ENCODE measurements around the gene CEACAM20.
"Not testable (repeated sequence)": the region's sequence is repeated elsewhere in the genome, so short reads cannot be mapped to it uniquely, and the experiment has no call there.

CEACAM20 gene

DNA sequence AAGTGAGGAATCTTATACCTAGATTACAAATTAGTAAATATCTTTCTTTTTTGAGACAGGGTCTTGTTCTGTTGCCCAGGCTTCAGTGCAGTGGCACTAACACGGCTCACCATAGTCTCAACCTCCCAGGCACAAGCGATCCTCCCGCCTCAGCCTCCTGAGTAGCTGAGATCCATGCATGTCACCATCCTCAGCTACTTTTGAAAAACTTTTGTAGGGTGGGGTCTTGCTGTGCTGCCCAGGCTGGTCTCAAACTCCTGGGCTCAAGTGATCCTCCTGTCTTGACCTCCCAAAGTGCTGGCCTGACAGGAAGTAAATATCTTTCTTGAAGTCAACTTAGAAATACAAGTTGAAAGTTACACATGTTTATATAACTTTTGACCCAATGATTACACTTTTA, 20.0 kb upstream of the CEACAM20 start:
- no peak for DNase-seq (ENCODE audit: low read depth in 2 of 2)

GRCh38 chr19:44548736-44549135, 19.3 kb upstream of the CEACAM20 start:
- DNase-seq (ENCODE audit: low read depth in 2 of 2) = no peak

- DNase-seq (ENCODE audit: low read depth in 2 of 2) = no peak
These were observed 14.6 kb upstream of the CEACAM20 start for GRCh38 chr19:44544031-44544430.

GRCh38 chr19:44542671-44543070, 13.2 kb upstream of the CEACAM20 start:
- no peak for DNase-seq (ENCODE audit: low read depth in 2 of 2)

- DNase-seq (ENCODE audit: low read depth in 2 of 2) = no peak
These were observed 11.3 kb upstream of the CEACAM20 start for GRCh38 chr19:44540736-44541135.

- no peak for DNase-seq (ENCODE audit: low read depth in 2 of 2)
These were observed 10.5 kb upstream of the CEACAM20 start for GRCh38 chr19:44539991-44540390.

- no peak for DNase-seq (ENCODE audit: low read depth in 2 of 2)
These were observed 9.9 kb upstream of the CEACAM20 start for GRCh38 chr19:44539236-44539826.

DNA sequence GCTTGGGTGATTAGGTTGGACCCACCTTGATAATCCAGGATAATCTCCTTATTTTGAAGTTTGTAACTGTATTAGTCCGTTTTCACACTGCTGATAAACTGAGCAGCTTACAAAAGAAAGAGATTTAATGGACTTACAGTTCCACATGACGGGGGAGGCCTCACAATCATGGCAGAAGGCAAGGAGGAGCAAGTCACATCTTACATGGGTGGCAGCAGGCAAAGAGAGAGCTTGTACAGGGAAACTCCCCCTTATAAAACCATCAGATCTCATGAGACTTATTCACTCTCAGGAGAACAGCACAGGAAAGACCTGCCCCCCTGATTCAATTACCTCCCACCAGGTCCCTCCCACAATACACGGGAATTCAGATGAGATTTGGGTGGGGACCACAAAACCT, 5.9 kb upstream of the CEACAM20 start:
- DNase-seq (ENCODE audit: low read depth in 2 of 2) = not testable (repeated sequence)

GRCh38 chr19:44532819-44533218, 3.3 kb upstream of the CEACAM20 start:
- DNase-seq (ENCODE audit: low read depth in 2 of 2) = no peak

DNA sequence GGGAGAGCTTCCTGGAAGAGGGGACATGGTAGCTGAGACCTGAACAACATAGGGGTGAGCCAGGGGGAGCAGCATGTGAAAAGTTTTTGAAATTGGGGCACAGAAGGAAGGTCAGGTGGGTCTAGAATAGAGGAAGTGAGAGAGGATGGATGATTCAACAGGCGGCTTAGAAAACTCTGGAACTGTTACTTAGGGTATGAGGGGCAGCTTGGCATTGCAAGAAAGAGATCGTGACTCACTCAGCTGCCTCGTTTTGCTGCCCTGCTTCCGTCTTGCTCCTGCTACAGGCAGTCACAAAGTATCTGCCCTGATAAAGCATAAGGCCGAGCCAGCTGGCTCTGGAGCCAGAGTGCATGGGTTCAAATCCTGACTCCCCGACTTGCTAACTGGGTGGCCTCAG, 1.3 kb upstream of the CEACAM20 start:
- no peak for DNase-seq (ENCODE audit: low read depth in 2 of 2)

- DNase-seq (ENCODE audit: low read depth in 2 of 2) = no peak
These were observed 1.9 kb downstream of the CEACAM20 start for GRCh38 chr19:44527554-44527953.

DNA sequence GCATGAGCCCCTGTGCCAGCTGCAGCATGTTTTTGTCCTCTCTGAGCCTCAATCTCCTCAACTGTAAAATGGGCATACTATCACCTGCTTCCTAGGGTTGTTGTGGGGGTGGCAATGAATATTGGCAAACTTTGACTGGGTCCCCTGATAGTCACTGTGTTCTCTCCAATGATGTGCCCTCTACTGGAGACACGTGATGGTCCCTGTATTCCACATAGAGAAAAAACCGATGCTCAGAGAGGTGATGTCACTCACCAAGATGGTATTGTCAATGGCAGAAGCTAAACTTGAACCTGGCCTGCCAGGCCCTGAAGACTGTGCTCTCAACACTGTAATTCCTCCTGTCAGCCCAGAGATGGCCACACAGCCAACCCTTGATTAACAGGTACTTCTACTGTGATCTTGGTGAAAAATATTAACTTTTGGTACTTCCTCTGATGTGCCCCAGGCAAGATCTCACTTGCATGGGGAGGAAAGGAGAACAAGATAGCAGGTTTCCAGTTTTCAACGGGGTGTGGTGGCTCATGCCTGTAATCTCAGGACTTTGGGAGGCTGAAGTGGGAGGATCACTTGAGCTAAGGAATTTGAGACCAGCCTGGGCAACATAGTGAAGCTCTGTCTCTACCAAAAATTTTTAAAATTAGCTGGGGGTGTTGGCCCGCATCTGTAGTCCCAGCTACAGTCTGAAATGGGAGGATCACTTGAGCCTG, 3.6 kb downstream of the CEACAM20 start:
- DNase-seq (ENCODE audit: low read depth in 2 of 2) = no peak

- no peak for DNase-seq (ENCODE audit: low read depth in 2 of 2)
These were observed 8.1 kb downstream of the CEACAM20 start for GRCh38 chr19:44521370-44521769.

DNA sequence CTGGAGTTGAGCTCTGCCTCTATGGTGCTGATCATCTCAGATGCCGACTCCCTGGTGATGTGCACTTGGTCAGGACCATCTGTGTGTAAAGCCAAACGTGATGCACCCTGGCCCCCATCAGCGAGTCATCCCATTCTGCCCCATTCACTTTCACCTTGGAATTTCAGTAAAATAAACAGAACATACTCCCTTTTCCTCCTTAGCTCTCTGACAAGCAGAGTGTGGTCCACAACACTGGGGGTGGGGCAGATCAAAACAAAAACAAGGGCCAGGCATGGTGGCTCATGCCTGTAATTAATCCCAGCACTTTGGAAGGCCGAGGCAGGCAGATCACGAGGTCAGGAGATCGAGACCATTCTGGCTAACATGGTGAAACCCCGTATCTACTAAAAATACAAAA, 12.3 kb downstream of the CEACAM20 start:
- DNase-seq (ENCODE audit: low read depth in 2 of 2) = no peak

GRCh38 chr19:44515907-44516306, 13.6 kb downstream of the CEACAM20 start:
- DNase-seq (ENCODE audit: low read depth in 2 of 2) = no peak

- DNase-seq (ENCODE audit: low read depth in 2 of 2) = no peak
These were observed 14.4 kb downstream of the CEACAM20 start for GRCh38 chr19:44515031-44515430.

GRCh38 chr19:44512326-44513298, 16.9 kb downstream of the CEACAM20 start:
- DNase-seq (ENCODE audit: low read depth in 2 of 2) = peak; percentile 12 to 50

GRCh38 chr19:44509478-44509877, 20.0 kb downstream of the CEACAM20 start:
- no peak for DNase-seq (ENCODE audit: low read depth in 2 of 2)

DNA sequence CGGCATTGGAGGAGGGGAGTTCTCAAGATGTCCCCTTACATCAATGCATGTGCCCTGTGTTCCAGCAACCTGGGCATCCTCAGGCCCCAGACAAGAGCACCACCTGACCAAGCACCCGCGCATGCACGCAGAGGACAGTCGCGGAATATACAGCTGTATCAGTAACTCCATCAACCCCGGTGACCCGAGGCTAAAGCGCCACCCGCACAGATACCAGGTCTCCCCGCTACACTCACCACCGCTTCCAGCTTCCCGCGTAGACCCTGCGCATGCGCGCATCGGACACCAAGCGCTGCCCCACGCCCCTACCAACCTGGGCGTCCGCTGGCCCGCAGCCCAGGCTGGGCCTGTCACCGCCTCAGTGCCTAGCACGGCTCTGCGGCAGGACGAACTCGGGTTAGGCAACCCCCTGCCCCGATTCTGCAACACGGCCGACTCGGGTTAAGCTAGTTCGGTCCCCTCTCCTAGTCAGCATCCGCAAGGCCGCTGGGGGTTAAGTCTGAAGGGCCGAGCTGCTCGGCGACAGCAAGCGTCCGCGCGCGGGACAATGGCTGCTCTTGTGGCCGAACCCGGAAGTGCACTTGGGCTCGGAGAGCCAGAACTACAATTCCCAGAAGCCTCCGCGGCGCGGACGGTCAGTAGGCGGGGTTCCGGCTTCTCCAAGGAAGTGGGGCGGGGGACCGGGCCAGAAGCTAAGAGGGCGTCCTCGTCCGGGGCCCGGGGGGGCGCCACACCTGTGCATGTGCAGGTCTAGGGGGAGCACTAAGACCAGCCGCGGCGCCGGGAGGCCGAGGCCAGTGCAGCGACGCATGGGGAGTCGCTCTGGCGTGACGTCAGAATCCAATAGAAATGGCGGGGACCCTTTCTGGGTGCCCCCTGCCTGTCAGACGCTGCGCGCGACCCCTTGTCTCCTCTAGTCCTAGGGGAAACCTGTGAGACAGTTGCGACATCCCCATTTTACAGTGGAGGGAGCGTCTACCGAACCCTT, 29.2 kb downstream of the CEACAM20 start, which contains the start of gene ZNF180:
TSS of gene ZNF180 (minus strand) at position 561 of the 988 bp plus-strand sequence. CDS start 3,188 bp downstream, outside the sequence.
- DNase-seq (ENCODE audit: low read depth in 2 of 2) = peak; percentile 92 to 93

- DNase-seq (ENCODE audit: low read depth in 2 of 2) = no peak
These were observed 29.9 kb downstream of the CEACAM20 start for GRCh38 chr19:44499559-44499958.

GRCh38 chr19:44498988-44499387, 30.5 kb downstream of the CEACAM20 start:
- no peak for DNase-seq (ENCODE audit: low read depth in 2 of 2)
